SU-DHL-6 (cell line): ENCODE results near the gene DIAPH2.

Experiments
- H2AFZ ChIP-seq: fragments of 200-600 bp; sonication (generic); 2 replicates; pipeline ENCODE4 v1.6.1; 2014; ENCODE audit warnings: low read depth, mild to moderate bottlenecking, moderate library complexity, mixed read lengths, antibody characterized with exemption, low read length; ENCODE audit not compliant: severe bottlenecking
- H3F3A ChIP-seq: fragments of 200-600 bp; shearing (Covaris generic); 2 replicates; pipeline ENCODE4 v1.6.0; 2016; ENCODE audit warnings: antibody characterized with exemption, mild to moderate bottlenecking; ENCODE audit not compliant: insufficient read depth
- H3K27ac ChIP-seq: fragments of 200-600 bp; sonication (generic); 2 replicates; pipeline ENCODE4 v1.5.1; 2016; ENCODE audit warnings: low read depth, mild to moderate bottlenecking, low read length, moderate library complexity, mixed read lengths
- H3K27me3 ChIP-seq: fragments of 200-600 bp; sonication (generic), shearing (Covaris generic); 2 replicates; pipeline ENCODE4 v1.6.0; 2014; ENCODE audit warnings: mild to moderate bottlenecking, low read length
- H3K36me3 ChIP-seq: fragments of 200-600 bp; sonication (generic); 2 replicates; pipeline ENCODE4 v1.6.1; 2014; ENCODE audit warnings: mild to moderate bottlenecking, low read length, mixed read lengths
- H3K4me2 ChIP-seq: fragments of 300-600, 200-600 bp; shearing (Covaris generic), sonication (generic); 2 replicates; pipeline ENCODE4 v1.6.0; 2014; ENCODE audit warnings: low read length, low read depth, mild to moderate bottlenecking; ENCODE audit not compliant: poor library complexity, severe bottlenecking
- H3K4me3 ChIP-seq: fragments of 200-600 bp; sonication (generic); 2 replicates; pipeline ENCODE4 v1.5.1; 2014; ENCODE audit warnings: antibody characterized with exemption, low read length, mild to moderate bottlenecking, mixed read lengths; ENCODE audit not compliant: insufficient read depth, poor library complexity, severe bottlenecking
- H3K79me2 ChIP-seq: fragments of 200-600 bp; sonication (generic); 2 replicates; pipeline ENCODE4 v1.6.1; 2014; ENCODE audit warnings: mild to moderate bottlenecking, low read length, moderate library complexity; ENCODE audit not compliant: insufficient read depth
- H3K9ac ChIP-seq: fragments of 200-600 bp; sonication (generic); 2 replicates; pipeline ENCODE4 v1.7.0; 2014; ENCODE audit warnings: mild to moderate bottlenecking, low read length
- H3K9me2 ChIP-seq: fragments of 200-600 bp; sonication (generic); replicated peaks from 2 replicates; pipeline ENCODE4 v1.6.1; 2014; ENCODE audit warnings: low read length; ENCODE audit not compliant: insufficient read depth
- H3K9me3 ChIP-seq: fragments of 200-600 bp; sonication (generic); 2 replicates; pipeline ENCODE4 v1.6.1; 2014; ENCODE audit warnings: low read length, mixed read lengths; ENCODE audit not compliant: insufficient read depth
- H4K20me1 ChIP-seq: fragments of 200-600 bp; sonication (generic); 2 replicates; pipeline ENCODE4 v1.6.1; 2014; ENCODE audit warnings: low read depth, mild to moderate bottlenecking, antibody characterized with exemption, low read length, moderate library complexity, mixed read lengths
- CTCF ChIP-seq: fragments of 200-600 bp; sonication (generic); IDR thresholded peaks from one replicate; pipeline ENCODE4 v1.5.1; 2017; ENCODE audit warnings: antibody characterized with exemption, mild to moderate bottlenecking, low read length, moderate library complexity; ENCODE audit not compliant: insufficient read depth, poor library complexity, severe bottlenecking
- EZH2phosphoT487 ChIP-seq: fragments of 200-600 bp; sonication (generic), shearing (Covaris generic); conservative IDR thresholded peaks from 2 replicates; pipeline ENCODE4 v1.6.1; 2018; ENCODE audit warnings: mild to moderate bottlenecking, antibody characterized with exemption, low read length, moderate library complexity, mixed read lengths

The DIAPH2 gene

GRCh38 chrX:96834137-96834536, 149.5 kb downstream of the DIAPH2 start:
- Histone ChIP-seq H4K20me1 (no peaks in the 10 kb centered on the region), H3K4me2 (peak overlapping the region; percentile 82), H3K9ac (0 out of 2 replicates have a peak overlapping the region, but pooled peaks have one; percentile 53), H3K4me3 (peak overlapping the region; percentile 14), H3K79me2 (peaks cover 8% of the 10 kb centered on the region; the same call in 1 of the 2 replicates), H2AFZ (no peak overlapping the region), H3F3A (peaks cover 32% of the 10 kb centered on the region), H3K27ac (peak overlapping the region; percentile 100), H3K9me3 (no peaks in the 10 kb centered on the region), H3K9me2 (no peaks in the 10 kb centered on the region), H3K27me3 (no peaks in the 10 kb centered on the region), H3K36me3 (no peaks in the 10 kb centered on the region)
- TF ChIP-seq EZH2phosphoT487, result no peak
- no peak for TF ChIP-seq CTCF

GRCh38 chrX:96835660-96836289, 151.1 kb downstream of the DIAPH2 start:
- H2AFZ ChIP-seq, result no peak overlapping the region
- no peak overlapping the region for H3K4me3 ChIP-seq
- H3K9me3 ChIP-seq, result no peaks in the 10 kb centered on the region
- no peaks in the 10 kb centered on the region for H3K36me3 ChIP-seq
- peak overlapping the region; percentile 89 for H3K4me2 ChIP-seq
- H3K9me2 ChIP-seq, result no peaks in the 10 kb centered on the region
- peak overlapping the region; percentile 53 for H3K9ac ChIP-seq
- H3K27me3 ChIP-seq, result no peaks in the 10 kb centered on the region
- H4K20me1 ChIP-seq, result no peaks in the 10 kb centered on the region
- H3K79me2 ChIP-seq, result peaks cover 11% of the 10 kb centered on the region
- peak overlapping the region; percentile 100 for H3K27ac ChIP-seq
- no peak for TF ChIP-seq EZH2phosphoT487
- TF ChIP-seq CTCF, result no peak
- H3F3A ChIP-seq, result peaks cover 32% of the 10 kb centered on the region

- no peaks in the 10 kb centered on the region for H3K9me3 ChIP-seq
- H4K20me1 ChIP-seq, result no peaks in the 10 kb centered on the region
- no peak for TF ChIP-seq EZH2phosphoT487
- no peak for TF ChIP-seq CTCF
- H3K79me2 ChIP-seq, result peaks cover 11% of the 10 kb centered on the region
- no peaks in the 10 kb centered on the region for H3K9me2 ChIP-seq
- H3K36me3 ChIP-seq, result no peaks in the 10 kb centered on the region
- no peaks in the 10 kb centered on the region for H3K27me3 ChIP-seq
- H3K9ac ChIP-seq, result peak overlapping the region; percentile 57
- H3K4me2 ChIP-seq, result peak overlapping the region; percentile 90
- H3F3A ChIP-seq, result peaks cover 32% of the 10 kb centered on the region
- no peak overlapping the region for H2AFZ ChIP-seq
- peak overlapping the region; percentile 99 for H3K27ac ChIP-seq
- peak overlapping the region; percentile 30 for H3K4me3 ChIP-seq
Measured at GRCh38 chrX:96837808-96838207, 153.2 kb downstream of the DIAPH2 start.
